Uterus (tissue), 4 donors: ENCODE data around the gene LHCGR. TPM values are rescaled to one million over a fixed set of nuclear protein-coding genes. Genes with fewer than 3 reads are reported as not detected.

Experiments used
- DNase-seq, 2 donors: peaks; one replicate each; pipeline ENCODE4 v3.0.0-alpha.2; 2019 to 2020
- H3K27ac ChIP-seq, 2 donors: fragments of 200-600 bp; sonication (generic); 1 replicate in 1 of 2; 2 replicates in 1 of 2; pipeline ENCODE4 v1.5.1; 2016 to 2018
- H3K27me3 ChIP-seq, 2 donors: fragments of 200-600 bp; sonication (generic); one replicate each; pipeline ENCODE4 v1.5.1; 2018 to 2019; ENCODE audit warnings: control low read depth in 1 of 2
- H3K36me3 ChIP-seq, 2 donors: fragments of 200-600 bp; sonication (generic); one replicate each; pipeline ENCODE4 v1.5.1; 2019; ENCODE audit warnings: control low read depth in 1 of 2
- H3K4me1 ChIP-seq, 2 donors: fragments of 200-600 bp; sonication (generic); one replicate each; pipeline ENCODE4 v1.5.1; 2018 to 2019; ENCODE audit warnings: control low read depth in 1 of 2
- H3K4me3 ChIP-seq, 2 donors: fragments of 200-600 bp; sonication (generic); 1 replicate in 1 of 2; 2 replicates in 1 of 2; pipeline ENCODE4 v1.5.1; 2018 to 2019; ENCODE audit warnings: mild to moderate bottlenecking in 1 of 2
- H3K9me3 ChIP-seq, 2 donors: fragments of 200-600 bp; sonication (generic); one replicate each; pipeline ENCODE4 v1.5.1; 2019; ENCODE audit warnings: control low read depth in 1 of 2
- POLR2A ChIP-seq, 2 donors: fragments of 450-650 bp; IDR thresholded peaks; one replicate each; pipeline ENCODE4 v1.6.1; 2016; ENCODE audit warnings: antibody characterized with exemption in 2 of 2, mild to moderate bottlenecking in 1 of 2, moderate library complexity in 1 of 2
- intact Hi-C: fragments of 100-400 bp; cut with DNase I; formaldehyde crosslinking; loops from one replicate; pipeline ENCODE4 v1.15.1; 2023; ENCODE audit warnings: low total_unique reads
- total RNA-seq, 4 donors: library from RNA; depleted of rRNA in 3 of 4; stranded (reverse); fragments of >200 nt in 3 of 4; gene quantifications; one replicate each; pipeline versions ENCODE4 v1.1.0 to v1.2.4, GENCODE V29; 2014 to 2023
- TF ChIP-seq, protein P1 (sequence below), 4 experiments: fragments of 200-600 bp in 2 of 4; fragments of 450-650 bp in 2 of 4; sonication (generic) in 2 of 4; IDR thresholded peaks; one replicate each; pipeline ENCODE4 v1.5.1; 2016 to 2019; ENCODE audit warnings: antibody characterized with exemption in 4 of 4, mild to moderate bottlenecking in 2 of 4, moderate library complexity in 1 of 4
- donor health status: DM: yes; HTN: yes; CAD: no.

LHCGR gene
- total RNA-seq, 4 donors from 2014 or later: 0.48 TPM; not detected in 3

DNA sequence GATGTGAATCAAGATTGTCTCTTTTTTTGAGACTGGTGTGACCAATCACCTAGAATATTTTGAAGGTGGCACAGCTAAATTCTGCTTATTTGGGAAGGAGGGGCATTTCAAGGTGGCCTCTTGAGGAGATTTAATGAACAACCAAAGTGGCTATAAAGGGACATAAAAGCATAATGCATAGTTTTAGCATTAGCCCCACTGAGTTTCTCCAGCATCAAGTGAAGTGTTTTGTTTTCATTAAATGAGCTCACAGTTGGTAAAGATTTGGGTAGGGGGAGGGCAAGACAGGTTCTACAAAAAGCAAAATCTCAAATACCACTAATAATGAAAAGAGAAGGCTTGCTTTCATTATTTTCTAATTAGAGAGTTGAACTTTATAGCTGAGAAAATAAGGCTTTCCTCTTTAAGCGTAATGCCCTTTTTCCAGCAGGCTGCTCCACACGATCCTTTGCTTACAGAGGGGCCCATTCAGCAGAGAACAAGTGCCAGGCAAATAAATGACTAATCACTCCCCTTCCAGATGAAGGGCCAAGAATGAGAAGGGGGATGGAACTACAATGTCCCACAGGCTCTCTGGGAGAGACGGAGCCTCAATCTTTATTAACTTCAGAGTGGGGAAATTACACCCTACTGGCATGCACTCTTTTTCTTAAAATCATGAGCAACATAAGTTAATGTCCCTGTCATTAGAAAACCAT, 35.9 kb downstream of the LHCGR start:
- intact Hi-C loops: no loop called here

GRCh38 chr2:48717846-48718245, 37.7 kb downstream of the LHCGR start:
- TF ChIP-seq, protein P1, sequence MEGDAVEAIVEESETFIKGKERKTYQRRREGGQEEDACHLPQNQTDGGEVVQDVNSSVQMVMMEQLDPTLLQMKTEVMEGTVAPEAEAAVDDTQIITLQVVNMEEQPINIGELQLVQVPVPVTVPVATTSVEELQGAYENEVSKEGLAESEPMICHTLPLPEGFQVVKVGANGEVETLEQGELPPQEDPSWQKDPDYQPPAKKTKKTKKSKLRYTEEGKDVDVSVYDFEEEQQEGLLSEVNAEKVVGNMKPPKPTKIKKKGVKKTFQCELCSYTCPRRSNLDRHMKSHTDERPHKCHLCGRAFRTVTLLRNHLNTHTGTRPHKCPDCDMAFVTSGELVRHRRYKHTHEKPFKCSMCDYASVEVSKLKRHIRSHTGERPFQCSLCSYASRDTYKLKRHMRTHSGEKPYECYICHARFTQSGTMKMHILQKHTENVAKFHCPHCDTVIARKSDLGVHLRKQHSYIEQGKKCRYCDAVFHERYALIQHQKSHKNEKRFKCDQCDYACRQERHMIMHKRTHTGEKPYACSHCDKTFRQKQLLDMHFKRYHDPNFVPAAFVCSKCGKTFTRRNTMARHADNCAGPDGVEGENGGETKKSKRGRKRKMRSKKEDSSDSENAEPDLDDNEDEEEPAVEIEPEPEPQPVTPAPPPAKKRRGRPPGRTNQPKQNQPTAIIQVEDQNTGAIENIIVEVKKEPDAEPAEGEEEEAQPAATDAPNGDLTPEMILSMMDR (IDR thresholded peaks at IDR 0.05): no peak
- no peak for TF ChIP-seq POLR2A (IDR thresholded peaks at IDR 0.05)
- H3K4me3 ChIP-seq: no peak overlapping the region
- no peak overlapping the region for H3K27ac ChIP-seq
- DNase-seq: no peak
- H3K36me3 ChIP-seq: no peaks in the 10 kb centered on the region
- H3K27me3 ChIP-seq: no peaks in the 10 kb centered on the region
- intact Hi-C loops: no loop called here
- H3K9me3 ChIP-seq: no peaks in the 10 kb centered on the region
- peaks cover 0 to 6% of the 10 kb centered on the region in 2 donors for H3K4me1 ChIP-seq

More for the DNA sequence above, 35.9 kb downstream of the LHCGR start:
- H3K36me3 ChIP-seq: no peaks in the 10 kb centered on the region
- H3K9me3 ChIP-seq: no peaks in the 10 kb centered on the region
- no peak overlapping the region for H3K27ac ChIP-seq
- no peaks in the 10 kb centered on the region for H3K27me3 ChIP-seq
- no peak overlapping the region for H3K4me3 ChIP-seq
- TF ChIP-seq POLR2A (IDR thresholded peaks at IDR 0.05): no peak
- TF ChIP-seq, protein P1 (IDR thresholded peaks at IDR 0.05): no peak
- no peak for DNase-seq
- H3K4me1 ChIP-seq: peaks cover 0 to 6% of the 10 kb centered on the region in 2 donors

- H3K27ac ChIP-seq: peak overlapping the region in 1 of 2 donors; percentile 66
- H3K9me3 ChIP-seq: no peaks in the 10 kb centered on the region
- H3K36me3 ChIP-seq: no peaks in the 10 kb centered on the region
- intact Hi-C loops: no loop called here
- H3K4me3 ChIP-seq: no peak overlapping the region
- no peak for DNase-seq
- no peak for TF ChIP-seq POLR2A (IDR thresholded peaks at IDR 0.05)
- TF ChIP-seq, protein P1 (IDR thresholded peaks at IDR 0.05): no peak
- H3K4me1 ChIP-seq: peaks cover 0 to 6% of the 10 kb centered on the region in 2 donors
- H3K27me3 ChIP-seq: no peaks in the 10 kb centered on the region
Measured at GRCh38 chr2:48715956-48716355, 39.6 kb downstream of the LHCGR start.

DNA sequence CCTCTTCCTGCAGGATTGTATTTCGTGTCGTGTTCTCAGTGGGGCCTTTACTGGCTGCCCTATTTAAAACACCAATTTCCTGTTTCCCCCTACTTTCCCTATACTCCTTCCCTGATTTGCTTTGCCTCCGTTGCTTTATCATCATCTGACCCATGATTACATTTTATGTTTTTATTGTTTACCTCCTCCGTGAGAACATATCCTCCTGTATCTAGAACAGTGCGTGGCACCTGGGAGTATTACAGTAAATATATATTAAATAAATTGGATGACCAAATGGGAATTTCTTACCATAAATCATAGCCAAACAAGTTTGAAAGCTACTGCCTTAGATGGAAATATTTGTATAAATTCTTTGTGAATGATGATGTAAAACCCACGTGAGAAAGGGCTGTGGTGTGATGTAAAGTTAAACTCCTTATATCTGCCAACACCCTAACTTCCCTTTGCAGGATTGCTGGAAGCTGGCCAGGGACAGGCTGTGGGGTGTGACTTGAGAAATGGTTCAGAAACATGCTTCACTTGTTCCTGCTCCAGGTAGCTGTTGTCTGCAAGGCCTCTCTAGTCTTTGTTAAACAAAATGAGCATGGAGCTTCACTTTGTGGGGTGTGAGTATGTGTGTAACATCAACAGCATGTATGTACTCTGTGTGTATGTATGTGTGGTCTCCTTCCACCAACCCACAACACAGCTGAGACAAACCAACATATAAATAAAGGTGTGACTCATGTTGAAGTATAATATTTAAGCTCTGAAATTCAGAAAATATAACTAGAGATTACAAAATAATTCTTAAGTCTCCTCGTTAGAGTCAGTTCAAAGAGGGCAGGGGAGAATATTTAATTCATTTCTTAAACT, 40.3 kb downstream of the LHCGR start:
- TF ChIP-seq POLR2A (IDR thresholded peaks at IDR 0.05): no peak
- TF ChIP-seq, protein P1 (IDR thresholded peaks at IDR 0.05): no peak
- intact Hi-C loops: no loop called here
- no peaks in the 10 kb centered on the region for H3K9me3 ChIP-seq
- H3K4me3 ChIP-seq: no peak overlapping the region
- peak overlapping the region; percentile 29 to 66 for H3K27ac ChIP-seq
- peak; percentile 36 to 48 for DNase-seq
- H3K4me1 ChIP-seq: peaks cover 0 to 6% of the 10 kb centered on the region in 2 donors
- no peaks in the 10 kb centered on the region for H3K36me3 ChIP-seq
- no peaks in the 10 kb centered on the region for H3K27me3 ChIP-seq

GRCh38 chr2:48714245-48714644, 41.3 kb downstream of the LHCGR start:
- peak overlapping the region; percentile 29 to 66 for H3K27ac ChIP-seq
- no peak overlapping the region for H3K4me3 ChIP-seq
- H3K4me1 ChIP-seq: peaks cover 0 to 6% of the 10 kb centered on the region in 2 donors
- no peaks in the 10 kb centered on the region for H3K9me3 ChIP-seq
- intact Hi-C loops: no loop called here
- DNase-seq: no peak
- no peaks in the 10 kb centered on the region for H3K36me3 ChIP-seq
- no peaks in the 10 kb centered on the region for H3K27me3 ChIP-seq
- TF ChIP-seq POLR2A (IDR thresholded peaks at IDR 0.05): no peak
- TF ChIP-seq, protein P1 (IDR thresholded peaks at IDR 0.05): no peak
